SK-N-SH (cell line): ENCODE results near the gene SSUH2. TPM values are rescaled to one million over a fixed set of nuclear protein-coding genes. Genes with fewer than 3 reads are reported as not detected.

Experiments used
- CTCF ChIA-PET: fragments of 300-600, 350-600 bp; formaldehyde crosslinking; extraction: SDS; loops from one replicate; lab custom pipeline; 2021; lab: Yijun Ruan, JAX
- POLR2A ChIA-PET: fragments of 350-600 bp; sonication (Branson Sonifier 250); formaldehyde crosslinking; extraction: SDS; loops from one replicate; lab custom pipeline; 2020; ENCODE audit warnings: antibody characterized with exemption, inconsistent platforms; lab: Yijun Ruan, JAX
- DNase-seq: peaks from one replicate; pipeline ENCODE4 v3.0.0; 2012
- H2AFZ ChIP-seq: fragments of 200-600 bp; sonication (generic); 2 replicates; pipeline ENCODE4 v1.8.1; 2016; ENCODE audit warnings: antibody characterized with exemption, mild to moderate bottlenecking, low read depth
- H3F3A ChIP-seq: fragments of 200-600 bp; sonication (generic); replicated peaks from 2 replicates; pipeline ENCODE3; 2016; ENCODE audit warnings: antibody characterized with exemption, mild to moderate bottlenecking; ENCODE audit not compliant: insufficient read depth
- H3K27ac ChIP-seq, 2 experiments: fragments of 200-500 bp in 1 of 2; fragments of 200-600 bp in 1 of 2; sonication (Bioruptor generic) in 1 of 2; sonication (generic), shearing (Covaris generic) in 1 of 2; 2 replicates each; pipeline versions ENCODE4 v1.5.1 to v1.6.1; 2014 to 2016; ENCODE audit warnings: low read depth in 2 of 2, inconsistent platforms in 1 of 2, low read length in 1 of 2, mild to moderate bottlenecking in 1 of 2, mixed read lengths in 1 of 2
- H3K27me3 ChIP-seq: fragments of 200-600 bp; sonication (generic), shearing (Covaris generic); 2 replicates; pipeline ENCODE4 v1.6.1; 2016; ENCODE audit warnings: mixed run types; ENCODE audit not compliant: insufficient read depth
- H3K36me3 ChIP-seq, 2 experiments: fragments of 200-500 bp in 1 of 2; fragments of 200-600 bp in 1 of 2; sonication (Bioruptor generic) in 1 of 2; sonication (generic) in 1 of 2; replicated peaks in 1 of 2; 2 replicates each; pipeline versions ENCODE3 to v1.5.1; 2014 to 2016; ENCODE audit warnings: low read length in 1 of 2, mild to moderate bottlenecking in 1 of 2; ENCODE audit not compliant: insufficient read depth in 2 of 2, control insufficient read depth in 1 of 2
- H3K4me1 ChIP-seq, 2 experiments: fragments of 200-500 bp in 1 of 2; fragments of 200-600 bp in 1 of 2; sonication (Bioruptor generic) in 1 of 2; sonication (generic), shearing (Covaris generic) in 1 of 2; 2 replicates each; pipeline versions ENCODE4 v1.5.1 to v1.6.1; 2014 to 2016; ENCODE audit warnings: low read depth in 1 of 2, low read length in 1 of 2, mixed run types in 1 of 2; ENCODE audit not compliant: insufficient read depth in 2 of 2, control insufficient read depth in 1 of 2
- H3K4me2 ChIP-seq: fragments of 200-600 bp; sonication (generic), shearing (Covaris generic); 2 replicates; pipeline ENCODE4 v1.6.1; 2017; ENCODE audit warnings: mixed run types
- H3K4me3 ChIP-seq, 2 experiments: fragments of 200-500 bp in 1 of 2; fragments of 200-600 bp in 1 of 2; sonication (Bioruptor generic) in 1 of 2; sonication (generic), shearing (Covaris generic) in 1 of 2; 2 replicates each; pipeline versions ENCODE4 v1.5.1 to v1.8.1; 2014 to 2016; ENCODE audit warnings: low read depth in 2 of 2, inconsistent platforms in 1 of 2, low read length in 1 of 2, mild to moderate bottlenecking in 1 of 2, mixed read lengths in 1 of 2, moderate library complexity in 1 of 2
- H3K79me2 ChIP-seq: fragments of 200-600 bp; sonication (generic); 2 replicates; pipeline ENCODE4 v1.8.1; 2017; ENCODE audit warnings: mild to moderate bottlenecking; ENCODE audit not compliant: insufficient read depth
- H3K9ac ChIP-seq: fragments of 200-600 bp; sonication (generic); 2 replicates; pipeline ENCODE4 v1.6.1; 2017; ENCODE audit warnings: mixed run types
- H3K9me2 ChIP-seq: fragments of 200-600 bp; sonication (generic); 2 replicates; pipeline ENCODE4 v1.6.1; 2017; ENCODE audit warnings: mixed run types
- H3K9me3 ChIP-seq: fragments of 200-600 bp; sonication (generic); 2 replicates; pipeline ENCODE4 v1.6.1; 2017; ENCODE audit warnings: mixed run types, mild to moderate bottlenecking, moderate library complexity
- H4K20me1 ChIP-seq: fragments of 200-600 bp; sonication (generic); 2 replicates; pipeline ENCODE4 v1.6.1; 2017; ENCODE audit warnings: mild to moderate bottlenecking, mixed run types; ENCODE audit not compliant: insufficient read depth
- CHD2 ChIP-seq: fragments of 150-350 bp; IDR thresholded peaks from 2 replicates; pipeline ENCODE4 v1.6.1; 2018; ENCODE audit warnings: low read length; ENCODE audit not compliant: partially characterized antibody
- EP300 ChIP-seq, 2 experiments: IDR thresholded peaks; 2 replicates each; pipeline versions ENCODE4 v1.4.0 to v1.6.1; 2012; ENCODE audit warnings: borderline replicate concordance in 1 of 2, low read depth in 1 of 2, low read length in 1 of 2
- GABPA ChIP-seq: IDR thresholded peaks from 2 replicates; pipeline ENCODE4 v1.4.0; 2012; ENCODE audit warnings: low read depth, mild to moderate bottlenecking
- JUND ChIP-seq: IDR thresholded peaks from 2 replicates; pipeline ENCODE4 v1.4.0; 2012
- MEF2A ChIP-seq: IDR thresholded peaks from 2 replicates; pipeline ENCODE4 v1.4.0; 2012; ENCODE audit warnings: low read depth, borderline replicate concordance
- REST ChIP-seq: IDR thresholded peaks from 2 replicates; pipeline ENCODE4 v1.6.1; 2012; ENCODE audit warnings: mild to moderate bottlenecking, low read depth, low read length, moderate library complexity
- RXRA ChIP-seq: IDR thresholded peaks from 2 replicates; pipeline ENCODE4 v1.4.0; 2012; ENCODE audit warnings: low read depth, mild to moderate bottlenecking, borderline replicate concordance
- TAF1 ChIP-seq: IDR thresholded peaks from 2 replicates; pipeline ENCODE4 v1.6.1; 2012; ENCODE audit warnings: low read depth, mild to moderate bottlenecking, low read length, moderate library complexity, borderline replicate concordance
- TCF12 ChIP-seq: IDR thresholded peaks from 2 replicates; pipeline ENCODE4 v1.4.0; 2012
- USF1 ChIP-seq: IDR thresholded peaks from 2 replicates; pipeline ENCODE4 v1.4.0; 2012; ENCODE audit warnings: low read depth, borderline replicate concordance
- YY1 ChIP-seq: IDR thresholded peaks from 2 replicates; pipeline ENCODE4 v1.4.0; 2012; ENCODE audit warnings: low read depth, mild to moderate bottlenecking
- WGBS: methylation state at CpG from one replicate; pipeline ENCODE4 v1.1.6; 2017; ENCODE audit warnings: low lambda C conversion rate; 5-methylcytosine and 5-hydroxymethylcytosine counted together
- polyA plus RNA-seq, 3 experiments: library from polyadenylated mRNA; depleted of rRNA; stranded (reverse); fragments of >200 nt; gene quantifications; 2 replicates each; pipeline ENCODE4 v1.2.3, GENCODE V29; 2012

Gene SSUH2
- polyA plus RNA-seq, 1 of the 3 experiments (the other 2 are of a cell fraction): 0.18 TPM

- no peak for TF ChIP-seq RXRA
Measured at GRCh38 chr3:8579096-8579495, 65.5 kb downstream of the SSUH2 start (continued).

GRCh38 chr3:8578282-8578681 is 66.3 kb downstream of the SSUH2 start:
- Histone ChIP-seq H3K79me2 (no peaks in the 10 kb centered on the region), H3K27ac (no peak overlapping the region), H3K4me1 (peaks cover 0 to 10% of the 10 kb centered on the region in 2 experiments; a peak in 1 of 4 replicates), H4K20me1 (no peaks in the 10 kb centered on the region), H3K36me3 (peaks cover 0 to 6% of the 10 kb centered on the region in 2 experiments), H3F3A (no peaks in the 10 kb centered on the region), H3K4me2 (no peak overlapping the region), H2AFZ (no peak overlapping the region), H3K4me3 (no peak overlapping the region), H3K27me3 (no peaks in the 10 kb centered on the region), H3K9ac (no peak overlapping the region), H3K9me2 (no peaks in the 10 kb centered on the region), H3K9me3 (no peaks in the 10 kb centered on the region)
- ChIA-PET CTCF (interaction anchor here (1.0 kb wide), 1 partner anchor 121 kb away, joined by 3 read pairs; no protein-coding TSS in a partner anchor), POLR2A (interaction anchor here (0.7 kb wide), 1 partner anchor 16 kb away, joined by 4 read pairs; no protein-coding TSS in a partner anchor)
- no peak for TF ChIP-seq REST
- TF ChIP-seq TAF1: no peak
- TF ChIP-seq JUND: no peak
- no peak for TF ChIP-seq TCF12
- no peak for TF ChIP-seq YY1
- TF ChIP-seq USF1: no peak
- no peak for TF ChIP-seq EP300 (IDR thresholded peaks at IDR 0.05; ENCODE audit: borderline replicate concordance in 1 of 2, low read depth in 1 of 2, low read length in 1 of 2)
- TF ChIP-seq GABPA: no peak
- TF ChIP-seq CHD2: no peak
- no peak for TF ChIP-seq MEF2A
- no peak for DNase-seq
- 83% methylated on average over 4 of the region's 4 CpGs for WGBS
